PC-9 (cell line): ENCODE measurements around the gene MBD4. TPM values are rescaled to one million over a fixed set of nuclear protein-coding genes. Genes with fewer than 3 reads are reported as not detected.

ENCODE experiments used
- BruUV-seq: library from RNA; stranded (reverse); fragments of 400-500 nt; replicated peaks from 2 replicates; lab custom pipeline; 2021; lab: Mats Ljungman, UMichigan
- CTCF ChIA-PET: fragments of 300-600 bp; sonication (Branson Sonifier 250); formaldehyde crosslinking; loops from one replicate; lab custom pipeline; 2022; ENCODE audit warnings: antibody characterized with exemption; lab: Charles Lee
- POLR2A ChIA-PET: fragments of 300-600 bp; sonication (Branson Sonifier 250); formaldehyde crosslinking; loops from one replicate; lab custom pipeline; 2022; ENCODE audit warnings: antibody characterized with exemption; ENCODE audit not compliant: unreplicated experiment; lab: Charles Lee
- DNase-seq, 2 experiments: peaks; one replicate each; pipeline versions ENCODE4 v3.0.0 to v3.0.0-alpha.2; 2015 to 2022; ENCODE audit warnings: mixed read lengths in 1 of 2
- H2AFZ ChIP-seq: fragments of 200-600 bp; sonication (generic); 2 replicates; pipeline ENCODE4 v1.8.1; 2017; ENCODE audit warnings: antibody characterized with exemption
- H3F3A ChIP-seq: fragments of 200-600 bp; sonication (generic); 2 replicates; pipeline ENCODE4 v1.8.1; 2017; ENCODE audit warnings: antibody characterized with exemption, mild to moderate bottlenecking, low read depth; ENCODE audit not compliant: insufficient read depth
- H3K27ac ChIP-seq: fragments of 200-600 bp; sonication (generic); 2 replicates; pipeline ENCODE4 v1.6.1; 2016; ENCODE audit warnings: mixed run types
- H3K27me3 ChIP-seq: fragments of 200-600 bp; sonication (generic); 2 replicates; pipeline ENCODE4 v1.6.1; 2016; ENCODE audit warnings: low read depth, mixed run types; ENCODE audit not compliant: insufficient read depth
- H3K36me3 ChIP-seq: fragments of 200-600 bp; sonication (generic); 2 replicates; pipeline ENCODE4 v1.6.1; 2016; ENCODE audit warnings: low read depth, mixed run types
- H3K4me1 ChIP-seq: fragments of 200-600 bp; sonication (generic); replicated peaks from 2 replicates; pipeline ENCODE4 v1.6.1; 2016; ENCODE audit warnings: mixed run types; ENCODE audit not compliant: insufficient read depth
- H3K4me2 ChIP-seq: fragments of 200-600 bp; sonication (generic); 2 replicates; pipeline ENCODE4 v1.6.1; 2017; ENCODE audit warnings: mixed run types
- H3K4me3 ChIP-seq: fragments of 200-600 bp; sonication (generic); 2 replicates; pipeline ENCODE4 v1.6.1; 2016; ENCODE audit warnings: mixed run types
- H3K79me2 ChIP-seq: fragments of 200-600 bp; sonication (generic); 2 replicates; pipeline ENCODE4 v1.6.1; 2017; ENCODE audit warnings: low read depth, mixed run types
- H3K9me2 ChIP-seq: fragments of 200-600 bp; sonication (generic); 2 replicates; pipeline ENCODE4 v1.8.1; 2017; ENCODE audit warnings: mild to moderate bottlenecking; ENCODE audit not compliant: insufficient read depth
- H3K9me3 ChIP-seq: fragments of 200-600 bp; sonication (generic); 2 replicates; pipeline ENCODE4 v1.8.1; 2016; ENCODE audit warnings: low read depth; ENCODE audit not compliant: insufficient read depth
- H4K20me1 ChIP-seq: fragments of 200-600 bp; sonication (generic); 2 replicates; pipeline ENCODE4 v1.8.1; 2017; ENCODE audit not compliant: insufficient read depth
- EZH2 ChIP-seq: fragments of 200-600 bp; sonication (generic); IDR thresholded peaks from 2 replicates; pipeline ENCODE4 v1.8.0; 2017; ENCODE audit warnings: antibody characterized with exemption, low read depth
- intact Hi-C: fragments of 100-400 bp; cut with micrococcal nuclease; formaldehyde crosslinking; loops from one replicate; pipeline ENCODE4 v1.10.0; 2022; ENCODE audit not compliant: unreplicated experiment
- total RNA-seq: library from RNA; stranded (reverse); gene quantifications from 2 replicates; pipeline ENCODE4 v1.2.3, GENCODE V29; 2021
- TF ChIP-seq, protein P1 (sequence below): fragments of 200-600 bp; sonication (generic); conservative IDR thresholded peaks from 2 replicates; pipeline ENCODE4 v1.6.1; 2017; ENCODE audit warnings: mixed run types, antibody characterized with exemption, mild to moderate bottlenecking, moderate library complexity

MBD4 gene
- total RNA-seq, 1 experiment from 2014 or later = 48.6 TPM

- intact Hi-C loops = no loop called here
Measured at GRCh38 chr3:129434140-129434539, 5.6 kb downstream of the MBD4 start.

GRCh38 chr3:129433565-129433964, 6.2 kb downstream of the MBD4 start:
- DNase-seq = no peak
- H3K4me2 ChIP-seq = no peak overlapping the region
- no peak overlapping the region for H2AFZ ChIP-seq
- TF ChIP-seq, protein P1, sequence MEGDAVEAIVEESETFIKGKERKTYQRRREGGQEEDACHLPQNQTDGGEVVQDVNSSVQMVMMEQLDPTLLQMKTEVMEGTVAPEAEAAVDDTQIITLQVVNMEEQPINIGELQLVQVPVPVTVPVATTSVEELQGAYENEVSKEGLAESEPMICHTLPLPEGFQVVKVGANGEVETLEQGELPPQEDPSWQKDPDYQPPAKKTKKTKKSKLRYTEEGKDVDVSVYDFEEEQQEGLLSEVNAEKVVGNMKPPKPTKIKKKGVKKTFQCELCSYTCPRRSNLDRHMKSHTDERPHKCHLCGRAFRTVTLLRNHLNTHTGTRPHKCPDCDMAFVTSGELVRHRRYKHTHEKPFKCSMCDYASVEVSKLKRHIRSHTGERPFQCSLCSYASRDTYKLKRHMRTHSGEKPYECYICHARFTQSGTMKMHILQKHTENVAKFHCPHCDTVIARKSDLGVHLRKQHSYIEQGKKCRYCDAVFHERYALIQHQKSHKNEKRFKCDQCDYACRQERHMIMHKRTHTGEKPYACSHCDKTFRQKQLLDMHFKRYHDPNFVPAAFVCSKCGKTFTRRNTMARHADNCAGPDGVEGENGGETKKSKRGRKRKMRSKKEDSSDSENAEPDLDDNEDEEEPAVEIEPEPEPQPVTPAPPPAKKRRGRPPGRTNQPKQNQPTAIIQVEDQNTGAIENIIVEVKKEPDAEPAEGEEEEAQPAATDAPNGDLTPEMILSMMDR = no peak
- TF ChIP-seq EZH2 = no peak
- no peak overlapping the region for H3K27ac ChIP-seq
- peaks cover 19% of the 10 kb centered on the region; the same call in 1 of the 2 replicates for H3K4me1 ChIP-seq
- intact Hi-C loops = no loop called here
- CTCF ChIA-PET = no interaction called here
- POLR2A ChIA-PET = no interaction called here
- no peak overlapping the region for H3K4me3 ChIP-seq
- BruUV-seq = no TSS peak
- H3F3A ChIP-seq = peaks cover 25% of the 10 kb centered on the region; the same call in 1 of the 2 replicates
- peaks cover 21% of the 10 kb centered on the region for H3K79me2 ChIP-seq
- no peaks in the 10 kb centered on the region for H3K9me3 ChIP-seq
- H3K27me3 ChIP-seq = no peaks in the 10 kb centered on the region
- no peaks in the 10 kb centered on the region for H3K9me2 ChIP-seq
- H4K20me1 ChIP-seq = no peaks in the 10 kb centered on the region; the same call in 1 of the 2 replicates
- H3K36me3 ChIP-seq = peaks cover 69% of the 10 kb centered on the region

More at GRCh38 chr3:129434140-129434539, 5.6 kb downstream of the MBD4 start:
- BruUV-seq = no TSS peak
- Histone ChIP-seq H3K4me1 (peaks cover 22% of the 10 kb centered on the region; the same call in 1 of the 2 replicates), H3K27ac (no peak overlapping the region), H3F3A (peaks cover 21% of the 10 kb centered on the region; the same call in 1 of the 2 replicates), H3K4me2 (no peak overlapping the region), H3K9me2 (no peaks in the 10 kb centered on the region), H3K9me3 (no peaks in the 10 kb centered on the region), H3K79me2 (peaks cover 27% of the 10 kb centered on the region), H4K20me1 (no peaks in the 10 kb centered on the region; the same call in 1 of the 2 replicates), H3K4me3 (no peak overlapping the region), H3K36me3 (peaks cover 69% of the 10 kb centered on the region), H2AFZ (no peak overlapping the region), H3K27me3 (no peaks in the 10 kb centered on the region)
- POLR2A ChIA-PET = no interaction called here
- no peak for TF ChIP-seq EZH2
- TF ChIP-seq, protein P1 = no peak
- no peak for DNase-seq
- CTCF ChIA-PET = no interaction called here

- H3K4me3 ChIP-seq = no peak overlapping the region
- CTCF ChIA-PET = interaction anchor here (0.6 to 0.7 kb wide), 2 partner anchors 10 to 33 kb away, joined by 4 to 7 read pairs; no protein-coding TSS in a partner anchor
- H3K9me3 ChIP-seq = no peaks in the 10 kb centered on the region
- TF ChIP-seq, protein P1 = no peak
- no peak for TF ChIP-seq EZH2
- peaks cover 62% of the 10 kb centered on the region for H3K36me3 ChIP-seq
- H3K27ac ChIP-seq = no peak overlapping the region
- peaks cover 12% of the 10 kb centered on the region for H3K79me2 ChIP-seq
- no TSS peak for BruUV-seq
- H2AFZ ChIP-seq = no peak overlapping the region
- no peak overlapping the region for H3K4me2 ChIP-seq
- POLR2A ChIA-PET = interaction anchor here (0.6 to 0.7 kb wide), 2 partner anchors 14 to 378 kb away, joined by 3 to 14 read pairs; no protein-coding TSS in a partner anchor
- DNase-seq = no peak
- H3K9me2 ChIP-seq = no peaks in the 10 kb centered on the region
- intact Hi-C loops = no loop called here
- no peaks in the 10 kb centered on the region for H3K27me3 ChIP-seq
- peaks cover 25% of the 10 kb centered on the region; the same call in 1 of the 2 replicates for H3F3A ChIP-seq
- H3K4me1 ChIP-seq = peaks cover 14% of the 10 kb centered on the region; the same call in 1 of the 2 replicates
- H4K20me1 ChIP-seq = no peaks in the 10 kb centered on the region; the same call in 1 of the 2 replicates
Measured at GRCh38 chr3:129432671-129433070, 7.1 kb downstream of the MBD4 start.
